Peyer's patch (tissue), 4 donors: Measurements from ENCODE around the gene RNF11. TPM values are rescaled to one million over a fixed set of nuclear protein-coding genes. Genes with fewer than 3 reads are reported as not detected.

Source experiments
- DNase-seq, 3 donors: peaks; one replicate each; pipeline ENCODE4 v3.0.0-alpha.2; 2017 to 2019
- H3K27ac ChIP-seq, 4 donors: fragments of 200-600 bp; sonication (generic); one replicate each; pipeline ENCODE4 v1.5.1; 2016 to 2019
- H3K27me3 ChIP-seq, 2 donors: fragments of 200-600 bp; sonication (generic); one replicate each; pipeline ENCODE4 v1.5.1; 2019
- H3K36me3 ChIP-seq, 3 donors: fragments of 200-600 bp; sonication (generic); one replicate each; pipeline ENCODE4 v1.5.1; 2016 to 2019
- H3K4me1 ChIP-seq, 4 donors: fragments of 200-600 bp; sonication (generic); one replicate each; pipeline ENCODE4 v1.5.1; 2016 to 2019
- H3K4me3 ChIP-seq, 4 donors: fragments of 200-600 bp; sonication (generic); 1 replicate in 3 of 4; 2 replicates in 1 of 4; pipeline ENCODE4 v1.5.1; 2016 to 2019; ENCODE audit warnings: mild to moderate bottlenecking in 1 of 4
- H3K9me3 ChIP-seq, 4 donors: fragments of 200-600 bp; sonication (generic); one replicate each; pipeline ENCODE4 v1.5.1; 2016 to 2019; ENCODE audit warnings: mild to moderate bottlenecking in 1 of 4
- CTCF ChIP-seq, 6 experiments: fragments of 450-650 bp in 4 of 6; fragments of 200-600 bp in 2 of 6; sonication (generic) in 1 of 6; IDR thresholded peaks; one replicate each; pipeline ENCODE4 v1.5.1; 2017 to 2019; ENCODE audit warnings: antibody characterized with exemption in 6 of 6, mild to moderate bottlenecking in 3 of 6, moderate library complexity in 1 of 6
- POLR2A ChIP-seq, 2 donors: fragments of 450-650 bp; IDR thresholded peaks; one replicate each; pipeline ENCODE4 v1.5.1; 2017; ENCODE audit warnings: antibody characterized with exemption in 2 of 2, mild to moderate bottlenecking in 2 of 2, moderate library complexity in 2 of 2
- total RNA-seq, 4 donors: library from RNA; depleted of rRNA; stranded (reverse); fragments of >200 nt; gene quantifications; one replicate each; pipeline ENCODE4 v1.1.0, GENCODE V29; 2016

The RNF11 gene
- total RNA-seq, 4 donors from 2014 or later: 58.6 to 101 (median 75.6) TPM

- no peaks in the 10 kb centered on the region for H3K9me3 ChIP-seq
- H3K4me1 ChIP-seq: no peaks in the 10 kb centered on the region
- H3K36me3 ChIP-seq: no peaks in the 10 kb centered on the region
- no peaks in the 10 kb centered on the region for H3K27me3 ChIP-seq
- no peak overlapping the region for H3K27ac ChIP-seq
- no peak for TF ChIP-seq CTCF (IDR thresholded peaks at IDR 0.05)
- TF ChIP-seq POLR2A (IDR thresholded peaks at IDR 0.05): no peak
- H3K4me3 ChIP-seq: no peak overlapping the region
- no peak for DNase-seq
These were observed 19.3 kb downstream of the RNF11 start for GRCh38 chr1:51255331-51255730.

- H3K4me1 ChIP-seq: peaks cover 0 to 12% (median 5%) of the 10 kb centered on the region in 4 donors
- H3K9me3 ChIP-seq: no peaks in the 10 kb centered on the region
- no peaks in the 10 kb centered on the region for H3K36me3 ChIP-seq
- DNase-seq: no peak
- TF ChIP-seq CTCF (IDR thresholded peaks at IDR 0.05): no peak
- no peak for TF ChIP-seq POLR2A (IDR thresholded peaks at IDR 0.05)
- no peak overlapping the region for H3K27ac ChIP-seq
- H3K27me3 ChIP-seq: no peaks in the 10 kb centered on the region
- H3K4me3 ChIP-seq: no peak overlapping the region
These were observed 27.2 kb downstream of the RNF11 start for GRCh38 chr1:51263147-51263877.

- H3K27ac ChIP-seq: peak overlapping the region in 1 of 4 donors; percentile 16
These were observed 28.4 kb downstream of the RNF11 start for GRCh38 chr1:51264451-51264850.

GRCh38 chr1:51265618-51266017, 29.5 kb downstream of the RNF11 start:
- DNase-seq: no peak
- peaks cover 0 to 5% (median 0%) of the 10 kb centered on the region in 3 donors for H3K36me3 ChIP-seq
- TF ChIP-seq CTCF (IDR thresholded peaks at IDR 0.05): no peak
- no peak for TF ChIP-seq POLR2A (IDR thresholded peaks at IDR 0.05)
- no peak overlapping the region for H3K27ac ChIP-seq
- H3K27me3 ChIP-seq: no peaks in the 10 kb centered on the region
- no peak overlapping the region for H3K4me3 ChIP-seq
- no peaks in the 10 kb centered on the region for H3K9me3 ChIP-seq
- H3K4me1 ChIP-seq: peaks cover 0 to 12% (median 5%) of the 10 kb centered on the region in 4 donors

More at GRCh38 chr1:51264451-51264850, 28.4 kb downstream of the RNF11 start:
- no peak for TF ChIP-seq POLR2A (IDR thresholded peaks at IDR 0.05)
- TF ChIP-seq CTCF (IDR thresholded peaks at IDR 0.05): no peak
- H3K4me1 ChIP-seq: peaks cover 0 to 12% (median 5%) of the 10 kb centered on the region in 4 donors
- no peak for DNase-seq
- no peaks in the 10 kb centered on the region for H3K36me3 ChIP-seq
- no peaks in the 10 kb centered on the region for H3K27me3 ChIP-seq
- no peak overlapping the region for H3K4me3 ChIP-seq
- H3K9me3 ChIP-seq: no peaks in the 10 kb centered on the region

GRCh38 chr1:51266181-51266580, 30.1 kb downstream of the RNF11 start:
- Histone ChIP-seq H3K9me3 (no peaks in the 10 kb centered on the region), H3K27ac (no peak overlapping the region), H3K36me3 (peaks cover 0 to 10% (median 0%) of the 10 kb centered on the region in 3 donors), H3K4me1 (peaks cover 0 to 12% (median 5%) of the 10 kb centered on the region in 4 donors), H3K27me3 (no peaks in the 10 kb centered on the region), H3K4me3 (no peak overlapping the region)
- TF ChIP-seq CTCF (IDR thresholded peaks at IDR 0.05): no peak
- TF ChIP-seq POLR2A (IDR thresholded peaks at IDR 0.05): no peak
- DNase-seq: no peak
